HG02852 (cell line): ENCODE results near the gene RNLS.

ENCODE experiments used
- ATAC-seq: cut with Tn5 transposase; IDR thresholded peaks from one replicate; pipeline ENCODE4 v1.9.1; 2021; ENCODE audit warnings: mild to moderate bottlenecking, moderate library complexity; ENCODE audit not compliant: unreplicated experiment

The RNLS gene

DNA sequence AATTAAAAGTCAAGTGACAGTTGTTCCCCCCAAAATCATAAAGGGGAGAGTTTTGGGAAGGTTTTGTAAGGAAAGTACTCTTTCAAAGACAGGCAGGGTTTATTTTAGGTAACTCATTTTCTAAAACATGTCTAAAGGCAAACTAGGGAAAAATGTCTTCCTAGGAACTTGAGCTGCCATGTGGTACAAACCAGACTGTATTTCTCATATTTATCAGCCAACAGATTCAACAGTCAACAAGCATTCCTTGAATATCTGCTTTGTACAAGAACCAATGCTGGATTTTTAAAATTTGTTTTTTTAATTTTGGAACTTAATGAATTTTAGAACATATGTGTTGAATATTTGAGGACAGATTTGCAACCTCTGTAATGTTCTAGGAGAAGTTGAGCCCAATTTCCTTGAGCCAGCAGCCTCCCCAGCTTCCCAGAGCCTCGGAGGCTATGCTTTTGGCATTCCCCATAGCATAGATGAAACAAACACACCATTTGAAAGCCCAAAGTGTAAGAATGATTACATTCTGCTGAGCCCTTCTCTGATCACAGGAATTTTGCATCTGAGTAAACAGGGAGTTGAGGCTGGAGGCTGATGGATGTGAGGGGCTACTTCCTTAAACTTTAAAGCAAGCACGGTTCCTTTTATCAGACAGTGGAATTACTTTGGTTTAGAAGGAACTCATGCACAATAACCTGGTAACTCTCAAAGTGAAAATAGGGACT lies 345.1 kb downstream of the RNLS start:
- ATAC-seq: no peak

GRCh38 chr10:88236121-88236743 lies 346.9 kb downstream of the RNLS start:
- ATAC-seq: no peak

DNA sequence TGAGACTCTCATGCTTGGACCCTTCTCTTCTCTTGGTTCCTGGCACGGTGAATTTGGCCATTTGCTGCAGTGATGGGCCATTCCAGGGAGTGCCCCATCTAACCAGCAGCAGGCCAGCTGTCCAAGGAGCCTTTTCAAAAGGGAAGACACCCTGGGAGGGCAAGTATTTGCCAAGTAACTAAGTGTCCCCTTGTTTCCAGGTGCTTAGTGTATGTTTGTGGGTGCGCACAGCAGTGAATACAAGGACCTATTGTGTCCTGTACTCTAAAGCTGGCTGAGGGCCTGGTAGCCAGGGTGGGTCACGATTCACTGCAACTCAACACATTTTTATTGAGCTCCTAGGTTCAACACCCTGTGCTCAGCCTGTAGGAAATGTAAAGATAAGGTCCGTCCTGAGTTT lies 348.8 kb downstream of the RNLS start:
- no peak for ATAC-seq

DNA sequence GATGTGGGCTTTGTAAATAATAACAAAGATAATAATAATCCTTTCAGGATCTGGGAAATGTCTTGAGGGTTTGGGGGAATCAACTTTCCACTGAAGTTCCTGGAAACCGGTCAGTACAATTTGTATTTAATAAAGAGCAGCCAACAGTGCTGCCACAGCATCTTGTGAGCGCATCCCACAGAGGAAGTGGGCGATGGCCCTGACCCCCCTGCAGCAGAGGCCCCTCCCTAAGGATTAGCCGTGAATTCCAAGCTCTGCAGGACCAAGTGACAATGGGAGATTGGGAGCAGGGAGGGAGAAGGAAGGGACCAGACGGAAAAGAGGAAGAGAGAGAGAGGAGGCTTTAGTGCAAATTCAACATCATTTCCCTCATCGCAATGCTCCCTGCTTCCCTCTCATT lies 349.2 kb downstream of the RNLS start:
- no peak for ATAC-seq

DNA sequence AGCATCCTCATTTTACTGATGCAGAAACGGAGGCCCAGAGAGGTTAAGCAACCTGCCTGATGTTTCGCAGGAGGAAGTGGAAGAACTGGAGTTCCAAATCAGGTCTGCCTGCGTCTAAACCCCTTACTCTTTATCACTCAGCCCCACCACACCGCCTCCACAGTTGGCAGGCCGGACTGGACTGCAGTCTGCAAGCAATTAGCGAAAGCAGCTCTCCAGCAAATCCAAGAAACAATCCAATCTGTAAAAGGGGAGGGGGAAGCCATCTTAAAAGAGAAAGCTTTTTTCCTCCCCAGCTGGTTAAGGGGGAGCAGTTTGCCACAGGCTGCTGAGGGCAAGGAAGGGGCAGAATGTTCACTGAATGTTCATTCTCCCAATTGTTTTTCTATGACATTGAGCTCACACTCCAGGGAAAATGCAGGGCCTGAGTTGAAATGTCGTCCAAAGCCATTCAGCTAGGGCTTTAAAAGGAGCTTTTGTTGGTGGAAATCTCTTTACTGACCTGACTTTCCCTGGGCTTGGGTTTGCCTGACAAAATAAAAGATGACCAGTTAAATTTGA lies 350.1 kb downstream of the RNLS start:
- ATAC-seq: no peak

DNA sequence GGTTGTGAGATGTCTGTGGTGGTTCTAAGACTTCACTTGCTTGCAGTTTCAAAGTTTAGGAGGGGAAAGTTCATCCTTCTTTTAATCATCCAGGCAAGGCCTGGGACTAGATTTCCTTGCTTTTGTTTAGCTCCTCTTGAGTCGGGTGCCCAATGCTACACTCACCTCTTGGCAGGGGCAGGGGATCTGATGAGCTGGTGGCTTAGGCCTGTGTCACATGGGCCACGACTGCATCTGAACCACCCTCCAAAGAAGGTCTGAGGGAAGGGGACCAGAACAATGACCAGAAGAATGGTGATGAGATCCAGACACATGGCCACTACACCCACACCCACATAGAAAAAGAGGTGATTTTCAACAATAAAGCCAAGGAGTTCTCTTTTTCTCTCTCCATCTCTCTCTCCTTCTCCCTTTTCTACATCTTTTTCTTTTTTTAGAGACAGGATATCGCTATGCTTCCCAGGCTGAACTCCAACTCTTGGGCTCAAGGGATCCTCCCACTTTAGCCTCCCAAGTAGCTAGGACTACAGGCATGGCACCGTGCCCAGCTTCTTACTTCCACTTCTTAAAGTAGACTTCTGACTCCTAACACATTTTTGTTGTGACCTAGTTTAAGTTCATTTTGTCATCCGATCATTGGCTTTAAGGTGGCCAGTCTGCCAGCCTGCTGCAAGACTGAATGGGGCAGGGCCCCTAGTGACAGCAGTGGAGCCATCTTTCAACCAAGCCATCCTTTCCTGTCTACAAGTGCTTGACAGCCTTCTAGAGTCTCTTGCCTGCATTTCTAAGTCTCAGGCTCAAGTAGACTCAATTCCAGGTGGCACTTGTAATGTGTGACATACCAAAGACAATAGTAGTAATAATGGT lies 350.9 kb downstream of the RNLS start:
- no peak for ATAC-seq

DNA sequence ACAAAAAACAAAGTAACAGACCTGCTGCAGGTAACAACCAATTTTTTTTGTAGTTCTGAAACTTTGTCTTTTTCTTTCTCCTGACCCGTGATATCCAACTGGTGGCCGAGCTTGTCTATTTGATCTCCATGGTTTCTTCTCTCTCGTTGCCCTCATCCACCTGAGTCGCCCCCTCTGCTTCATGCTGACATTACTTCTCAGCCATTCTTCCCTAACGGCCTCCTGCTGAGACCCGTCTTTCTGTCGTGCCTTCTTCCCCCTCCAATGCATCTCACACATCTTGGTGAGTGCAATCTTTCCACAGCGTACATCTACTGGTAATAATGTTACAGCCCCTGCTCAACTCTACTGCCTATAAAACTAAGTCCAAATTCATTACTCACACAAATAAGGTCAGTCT lies 352.9 kb downstream of the RNLS start:
- no peak for ATAC-seq

DNA sequence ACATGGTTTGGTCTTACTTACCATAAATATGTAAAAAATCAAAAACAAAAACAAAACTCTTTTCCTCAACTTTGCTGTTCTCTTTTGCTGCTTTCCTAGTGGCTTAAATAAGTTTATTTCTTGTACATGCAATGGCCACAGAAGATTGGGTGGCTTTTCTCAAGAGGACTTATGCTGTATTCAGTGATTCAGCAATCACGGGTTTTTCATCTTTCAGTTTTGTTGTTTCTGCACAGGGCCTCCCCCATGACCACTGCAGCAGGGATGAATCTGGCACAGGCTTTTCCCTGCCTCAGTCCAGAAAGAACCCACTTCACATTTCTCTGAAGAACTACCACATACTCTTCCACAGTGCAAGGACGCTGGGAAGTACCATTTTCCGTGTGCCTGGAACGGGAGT lies 355.0 kb downstream of the RNLS start:
- ATAC-seq: no peak

- ATAC-seq: no peak
Observed at GRCh38 chr10:88227342-88228018, 355.6 kb downstream of the RNLS start.

DNA sequence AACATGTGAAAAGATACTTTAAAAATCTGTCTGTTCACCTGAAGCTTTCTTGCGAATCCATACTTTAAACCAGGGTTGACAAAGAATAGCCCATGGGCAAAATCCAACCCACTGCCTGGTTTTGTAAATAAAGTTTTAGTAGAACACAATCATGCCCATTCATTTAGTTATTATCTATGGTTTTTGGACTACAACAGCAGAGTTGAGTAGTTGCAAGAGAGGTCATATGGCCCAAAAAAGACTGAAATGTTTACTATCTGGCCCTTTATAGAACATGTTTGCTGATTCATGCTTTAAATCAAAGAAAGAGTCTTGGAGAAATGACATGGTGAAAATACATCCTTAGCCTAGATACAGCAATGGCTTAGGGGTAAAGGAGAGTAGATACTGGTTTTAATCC lies 356.2 kb downstream of the RNLS start:
- ATAC-seq: no peak

DNA sequence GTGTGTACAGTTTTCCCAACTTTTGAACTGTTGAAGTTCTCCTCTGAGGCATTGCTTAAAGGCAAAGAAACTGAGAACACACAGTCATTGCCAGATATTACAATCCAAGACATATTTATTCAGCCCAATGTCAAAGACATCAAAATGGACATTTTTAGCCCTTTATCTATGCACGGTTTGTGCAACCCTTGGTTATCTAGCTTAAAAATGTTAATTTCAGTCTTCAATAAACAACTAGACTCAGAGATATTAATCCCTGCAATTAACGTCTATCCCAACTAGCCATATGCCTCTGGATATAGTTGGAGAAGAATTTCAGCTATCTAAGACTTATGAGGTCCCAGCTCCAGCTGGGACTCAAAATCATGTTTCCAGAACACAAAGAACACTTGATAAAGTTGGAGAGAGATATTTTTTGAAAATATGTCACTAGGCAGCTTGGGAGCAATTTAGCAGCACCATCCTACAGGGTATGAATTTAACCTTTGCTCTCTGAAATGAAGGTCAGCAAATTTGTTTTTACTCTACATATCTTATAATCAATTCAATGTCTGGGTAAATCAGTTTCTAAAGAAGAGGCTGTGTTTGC lies 357.0 kb downstream of the RNLS start:
- no peak for ATAC-seq
